Stimulated activated CD4-positive, alpha-beta T cell treated with anti-CD3 and anti-CD28 coated beads, Interleukin-1b, Interleukin-23, amount 100 ng/mL, for 48 hours (primary cell): ENCODE results near the gene CARD19.

ENCODE experiments used
- DNase-seq: peaks from one replicate; pipeline ENCODE4 v3.0.0-alpha.2; 2020

The CARD19 gene

GRCh38 chr9:93122721-93123221 is 26.8 kb downstream of the CARD19 start:
- no peak for DNase-seq

GRCh38 chr9:93123561-93124283 is 27.7 kb downstream of the CARD19 start:
- no peak for DNase-seq

- no peak for DNase-seq
Observed at GRCh38 chr9:93124793-93125192, 28.8 kb downstream of the CARD19 start.

- DNase-seq = no peak
Observed at GRCh38 chr9:93125331-93125894, 29.4 kb downstream of the CARD19 start.

- no peak for DNase-seq
Observed at GRCh38 chr9:93126151-93126781, 30.2 kb downstream of the CARD19 start.

- no peak for DNase-seq
Observed at GRCh38 chr9:93126825-93127368, 30.9 kb downstream of the CARD19 start.

- no peak for DNase-seq
Observed at GRCh38 chr9:93127395-93127911, 31.4 kb downstream of the CARD19 start.

GRCh38 chr9:93128011-93128714 is 32.1 kb downstream of the CARD19 start:
- DNase-seq = no peak

GRCh38 chr9:93128715-93129224 is 32.8 kb downstream of the CARD19 start:
- DNase-seq = no peak

- DNase-seq = no peak
Observed at GRCh38 chr9:93129286-93129685, 33.3 kb downstream of the CARD19 start.

GRCh38 chr9:93129691-93130500 is 33.9 kb downstream of the CARD19 start:
- DNase-seq = no peak

GRCh38 chr9:93130861-93131481 is 35.0 kb downstream of the CARD19 start:
- no peak for DNase-seq

- DNase-seq = no peak
Observed at GRCh38 chr9:93131599-93132286, 35.7 kb downstream of the CARD19 start.

GRCh38 chr9:93132287-93132927 is 36.4 kb downstream of the CARD19 start:
- DNase-seq = no peak

GRCh38 chr9:93132946-93133680 is 37.1 kb downstream of the CARD19 start:
- peak; percentile 67 for DNase-seq

- no peak for DNase-seq
Observed at GRCh38 chr9:93133681-93134014, 37.6 kb downstream of the CARD19 start.

GRCh38 chr9:93134015-93134739 is 38.2 kb downstream of the CARD19 start, which contains the start of gene NINJ1:
NINJ1 (minus strand) TSS chr9:93134251; CDS start chr9:93134217, 34 bp downstream.
- peak; percentile 84 for DNase-seq

- DNase-seq = no peak
Observed at GRCh38 chr9:93134740-93135444, 38.9 kb downstream of the CARD19 start.
